Stimulated activated CD8-positive, alpha-beta memory T cell treated with anti-CD3 and anti-CD28 coated beads, Interleukin-12 subunit alpha, Interleukin-12 subunit beta, amount 100 ng/mL, for 24 hours (primary cell): ENCODE data around the gene SNRPA1.
"Not testable (repeated sequence)": the region's sequence is repeated elsewhere in the genome, so short reads cannot be mapped to it uniquely, and the experiment has no call there.

Source experiments
- DNase-seq: peaks from one replicate; pipeline ENCODE4 v3.0.0-alpha.2; 2020; ENCODE audit errors: extremely low read depth

Gene SNRPA1

GRCh38 chr15:101294731-101295606 lies at the start of gene SNRPA1:
Gene SNRPA1, minus strand, starts transcription at chr15:101295248. Its CDS starts 70 bp downstream, at chr15:101295178.
- peak; percentile 99 for DNase-seq

- no peak for DNase-seq
Observed at GRCh38 chr15:101342056-101342455, 47.0 kb upstream of the SNRPA1 start.

- no peak for DNase-seq
Observed at GRCh38 chr15:101338502-101339057, 43.5 kb upstream of the SNRPA1 start.

GRCh38 chr15:101337976-101338375 lies 42.9 kb upstream of the SNRPA1 start:
- DNase-seq = no peak

GRCh38 chr15:101333907-101334789 lies 39.1 kb upstream of the SNRPA1 start:
- not testable (repeated sequence) for DNase-seq

GRCh38 chr15:101332061-101332467 lies 37.0 kb upstream of the SNRPA1 start:
- no peak for DNase-seq

GRCh38 chr15:101329867-101330380 lies 34.9 kb upstream of the SNRPA1 start:
- DNase-seq = no peak

- DNase-seq = no peak
Observed at GRCh38 chr15:101329309-101329863, 34.3 kb upstream of the SNRPA1 start.

- DNase-seq = no peak
Observed at GRCh38 chr15:101328001-101328400, 33.0 kb upstream of the SNRPA1 start.

- DNase-seq = no peak
Observed at GRCh38 chr15:101327147-101327740, 32.2 kb upstream of the SNRPA1 start.

- DNase-seq = no peak
Observed at GRCh38 chr15:101326462-101327146, 31.6 kb upstream of the SNRPA1 start.

GRCh38 chr15:101326026-101326315 lies 30.9 kb upstream of the SNRPA1 start:
- DNase-seq = no peak

- DNase-seq = no peak
Observed at GRCh38 chr15:101325263-101326025, 30.4 kb upstream of the SNRPA1 start.

- DNase-seq = no peak
Observed at GRCh38 chr15:101324524-101325177, 29.6 kb upstream of the SNRPA1 start.

GRCh38 chr15:101323793-101324523 lies 28.9 kb upstream of the SNRPA1 start:
- no peak for DNase-seq

GRCh38 chr15:101322854-101323477 lies 27.9 kb upstream of the SNRPA1 start:
- DNase-seq = no peak

GRCh38 chr15:101322016-101322695 lies 27.1 kb upstream of the SNRPA1 start:
- DNase-seq = no peak

- DNase-seq = peak; percentile 30
Observed at GRCh38 chr15:101320501-101321052, 25.5 kb upstream of the SNRPA1 start.
